Measurements from ENCODE around the gene FDX1.

FDX1 gene

GRCh38 chr11:110470716-110471115 is 41.0 kb downstream of the FDX1 start:
- H3K4me1 ChIP-seq (ENCODE audit: control insufficient read depth, insufficient read depth, low read length): peaks cover 45% of the 10 kb centered on the region
- H3K36me3 ChIP-seq (ENCODE audit: control insufficient read depth, insufficient read depth, low read length, severe bottlenecking): no peaks in the 10 kb centered on the region
- H3K27me3 ChIP-seq (replicated peaks; ENCODE audit: control insufficient read depth, insufficient read depth, low read length): no peaks in the 10 kb centered on the region
- no peak overlapping the region for H3K4me3 ChIP-seq (ENCODE audit: low read length)
- H3K9me3 ChIP-seq (ENCODE audit: control insufficient read depth, low read length): no peaks in the 10 kb centered on the region
- no peak overlapping the region for H3K9ac ChIP-seq (ENCODE audit: low read length)
- DNase-seq (ENCODE audit: low read depth): no peak

DNA sequence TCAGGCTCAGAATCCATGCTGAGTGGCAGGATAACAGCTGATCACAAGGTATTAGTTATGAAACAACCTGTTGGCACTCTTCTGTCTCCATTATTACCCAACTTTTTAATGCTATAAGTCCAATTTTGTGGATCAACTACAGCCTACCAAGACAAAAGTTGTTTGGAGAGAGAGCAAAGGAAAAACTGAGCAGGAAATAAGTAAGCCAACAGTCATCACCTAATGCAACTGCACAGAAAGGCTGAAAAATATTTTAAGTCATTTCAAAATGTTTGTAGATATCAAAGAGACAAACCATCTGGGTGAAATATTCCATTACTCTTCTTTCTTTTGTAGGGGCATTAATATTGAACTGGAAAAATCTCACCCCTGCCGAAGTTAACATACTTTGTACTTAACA is 41.6 kb downstream of the FDX1 start:
- H3K36me3 ChIP-seq (ENCODE audit: control insufficient read depth, insufficient read depth, low read length, severe bottlenecking): no peaks in the 10 kb centered on the region
- H3K9me3 ChIP-seq (ENCODE audit: control insufficient read depth, low read length): no peaks in the 10 kb centered on the region
- no peaks in the 10 kb centered on the region for H3K27me3 ChIP-seq (replicated peaks; ENCODE audit: control insufficient read depth, insufficient read depth, low read length)
- no peak overlapping the region for H3K4me3 ChIP-seq (ENCODE audit: low read length)
- H3K9ac ChIP-seq (ENCODE audit: low read length): no peak overlapping the region
- peaks cover 44% of the 10 kb centered on the region for H3K4me1 ChIP-seq (ENCODE audit: control insufficient read depth, insufficient read depth, low read length)
- peak; percentile 37 for DNase-seq (ENCODE audit: low read depth)

DNA sequence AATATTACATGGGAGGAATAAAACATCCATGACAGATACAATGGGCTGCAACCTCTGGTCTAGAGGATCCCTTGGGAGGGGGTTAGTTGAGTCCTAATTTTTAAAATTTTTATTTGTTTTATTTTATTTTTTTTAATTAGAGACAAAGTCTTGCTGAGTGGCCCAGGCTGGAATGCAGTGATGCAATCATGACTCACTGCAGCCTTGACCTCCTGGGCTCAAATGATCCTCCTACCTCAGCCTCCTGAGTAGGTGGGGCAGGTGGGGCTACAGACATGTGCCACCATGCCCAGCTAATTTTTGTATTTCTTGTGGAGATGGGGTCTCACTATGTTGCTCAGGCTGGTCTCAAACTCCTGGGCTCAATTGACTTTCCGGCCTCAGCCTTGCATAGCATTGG is 43.1 kb downstream of the FDX1 start:
- no peak overlapping the region for H3K9ac ChIP-seq (ENCODE audit: low read length)
- no peak overlapping the region for H3K4me3 ChIP-seq (ENCODE audit: low read length)
- H3K27me3 ChIP-seq (replicated peaks; ENCODE audit: control insufficient read depth, insufficient read depth, low read length): no peaks in the 10 kb centered on the region
- no peaks in the 10 kb centered on the region for H3K36me3 ChIP-seq (ENCODE audit: control insufficient read depth, insufficient read depth, low read length, severe bottlenecking)
- no peaks in the 10 kb centered on the region for H3K9me3 ChIP-seq (ENCODE audit: control insufficient read depth, low read length)
- peaks cover 39% of the 10 kb centered on the region for H3K4me1 ChIP-seq (ENCODE audit: control insufficient read depth, insufficient read depth, low read length)
- DNase-seq (ENCODE audit: low read depth): no peak

GRCh38 chr11:110473706-110474105 is 44.0 kb downstream of the FDX1 start:
- Histone ChIP-seq H3K4me1 (ENCODE audit: control insufficient read depth, insufficient read depth, low read length) (peaks cover 39% of the 10 kb centered on the region), H3K9me3 (ENCODE audit: control insufficient read depth, low read length) (no peaks in the 10 kb centered on the region), H3K9ac (ENCODE audit: low read length) (no peak overlapping the region), H3K36me3 (ENCODE audit: control insufficient read depth, insufficient read depth, low read length, severe bottlenecking) (no peaks in the 10 kb centered on the region), H3K4me3 (ENCODE audit: low read length) (no peak overlapping the region), H3K27me3 (replicated peaks; ENCODE audit: control insufficient read depth, insufficient read depth, low read length) (no peaks in the 10 kb centered on the region)
- no peak for DNase-seq (ENCODE audit: low read depth)

DNA sequence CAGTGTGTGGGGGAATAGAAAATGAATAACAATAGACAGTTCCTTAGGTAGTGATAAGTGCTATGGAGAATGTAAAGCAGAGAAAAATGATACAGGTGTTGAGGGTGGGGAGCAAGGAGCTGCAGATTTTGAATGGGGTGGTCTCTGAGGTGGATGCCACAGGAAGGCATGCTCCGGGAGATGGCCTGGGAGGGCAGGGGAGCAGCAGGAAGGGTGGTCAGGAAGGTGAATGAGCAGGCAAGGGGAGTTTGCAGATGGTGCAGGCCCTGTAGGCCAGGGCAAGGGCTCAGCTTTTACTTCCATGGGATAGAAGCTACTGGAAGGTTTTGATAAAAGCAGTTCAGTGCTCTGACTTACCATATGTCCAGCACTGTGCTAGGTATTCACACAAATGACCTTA is 44.8 kb downstream of the FDX1 start:
- DNase-seq (ENCODE audit: low read depth): no peak
- no peak overlapping the region for H3K9ac ChIP-seq (ENCODE audit: low read length)
- H3K9me3 ChIP-seq (ENCODE audit: control insufficient read depth, low read length): no peaks in the 10 kb centered on the region
- peaks cover 44% of the 10 kb centered on the region for H3K4me1 ChIP-seq (ENCODE audit: control insufficient read depth, insufficient read depth, low read length)
- H3K36me3 ChIP-seq (ENCODE audit: control insufficient read depth, insufficient read depth, low read length, severe bottlenecking): no peaks in the 10 kb centered on the region
- H3K27me3 ChIP-seq (replicated peaks; ENCODE audit: control insufficient read depth, insufficient read depth, low read length): no peaks in the 10 kb centered on the region
- H3K4me3 ChIP-seq (ENCODE audit: low read length): no peak overlapping the region

DNA sequence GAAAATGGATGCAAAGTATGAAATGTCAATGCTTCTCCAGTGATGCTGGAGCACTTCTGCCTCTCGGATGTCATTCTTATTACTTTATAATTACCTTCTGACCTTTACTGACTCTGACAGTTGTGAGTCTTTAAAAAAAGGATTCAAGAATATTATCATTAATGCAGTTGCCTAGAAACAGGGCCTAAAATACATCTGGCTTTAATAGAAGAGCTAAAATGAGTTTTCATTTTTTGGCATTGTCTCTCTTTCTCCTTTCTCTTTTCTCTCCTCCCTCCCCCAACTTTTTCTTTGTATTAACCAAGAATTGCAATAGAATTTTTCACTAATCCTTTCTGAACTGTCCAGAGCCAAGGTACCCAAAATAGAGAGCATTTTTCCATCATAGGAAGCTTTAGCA is 45.9 kb downstream of the FDX1 start:
- Histone ChIP-seq H3K4me3 (ENCODE audit: low read length) (no peak overlapping the region), H3K9ac (ENCODE audit: low read length) (no peak overlapping the region), H3K27me3 (replicated peaks; ENCODE audit: control insufficient read depth, insufficient read depth, low read length) (no peaks in the 10 kb centered on the region), H3K4me1 (ENCODE audit: control insufficient read depth, insufficient read depth, low read length) (peaks cover 47% of the 10 kb centered on the region), H3K36me3 (ENCODE audit: control insufficient read depth, insufficient read depth, low read length, severe bottlenecking) (no peaks in the 10 kb centered on the region), H3K9me3 (ENCODE audit: control insufficient read depth, low read length) (no peaks in the 10 kb centered on the region)
- peak; percentile 22 for DNase-seq (ENCODE audit: low read depth)

DNA sequence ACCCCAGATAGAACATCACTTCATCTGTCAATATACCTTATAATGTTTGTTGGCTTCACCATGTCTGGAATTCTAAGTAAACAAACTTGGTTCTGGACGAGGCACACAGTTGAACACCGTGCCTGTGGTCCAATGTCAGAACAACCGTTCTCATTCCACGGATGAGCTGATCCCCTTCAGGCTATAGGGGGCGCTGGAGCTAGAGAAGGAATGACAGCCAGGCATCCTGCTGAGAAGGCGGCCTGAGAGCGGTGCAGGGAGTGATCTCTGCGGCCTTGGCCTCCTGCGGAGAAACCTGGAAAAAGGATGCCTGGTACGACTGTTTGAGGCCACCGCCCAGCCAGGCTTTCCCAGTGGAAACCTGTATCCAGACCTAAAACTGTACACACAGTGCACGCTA is 48.7 kb downstream of the FDX1 start:
- Histone ChIP-seq H3K9me3 (ENCODE audit: control insufficient read depth, low read length) (no peaks in the 10 kb centered on the region), H3K4me1 (ENCODE audit: control insufficient read depth, insufficient read depth, low read length) (peaks cover 23% of the 10 kb centered on the region), H3K36me3 (ENCODE audit: control insufficient read depth, insufficient read depth, low read length, severe bottlenecking) (no peaks in the 10 kb centered on the region), H3K9ac (ENCODE audit: low read length) (no peak overlapping the region), H3K27me3 (replicated peaks; ENCODE audit: control insufficient read depth, insufficient read depth, low read length) (no peaks in the 10 kb centered on the region), H3K4me3 (ENCODE audit: low read length) (no peak overlapping the region)
- DNase-seq (ENCODE audit: low read depth): no peak

DNA sequence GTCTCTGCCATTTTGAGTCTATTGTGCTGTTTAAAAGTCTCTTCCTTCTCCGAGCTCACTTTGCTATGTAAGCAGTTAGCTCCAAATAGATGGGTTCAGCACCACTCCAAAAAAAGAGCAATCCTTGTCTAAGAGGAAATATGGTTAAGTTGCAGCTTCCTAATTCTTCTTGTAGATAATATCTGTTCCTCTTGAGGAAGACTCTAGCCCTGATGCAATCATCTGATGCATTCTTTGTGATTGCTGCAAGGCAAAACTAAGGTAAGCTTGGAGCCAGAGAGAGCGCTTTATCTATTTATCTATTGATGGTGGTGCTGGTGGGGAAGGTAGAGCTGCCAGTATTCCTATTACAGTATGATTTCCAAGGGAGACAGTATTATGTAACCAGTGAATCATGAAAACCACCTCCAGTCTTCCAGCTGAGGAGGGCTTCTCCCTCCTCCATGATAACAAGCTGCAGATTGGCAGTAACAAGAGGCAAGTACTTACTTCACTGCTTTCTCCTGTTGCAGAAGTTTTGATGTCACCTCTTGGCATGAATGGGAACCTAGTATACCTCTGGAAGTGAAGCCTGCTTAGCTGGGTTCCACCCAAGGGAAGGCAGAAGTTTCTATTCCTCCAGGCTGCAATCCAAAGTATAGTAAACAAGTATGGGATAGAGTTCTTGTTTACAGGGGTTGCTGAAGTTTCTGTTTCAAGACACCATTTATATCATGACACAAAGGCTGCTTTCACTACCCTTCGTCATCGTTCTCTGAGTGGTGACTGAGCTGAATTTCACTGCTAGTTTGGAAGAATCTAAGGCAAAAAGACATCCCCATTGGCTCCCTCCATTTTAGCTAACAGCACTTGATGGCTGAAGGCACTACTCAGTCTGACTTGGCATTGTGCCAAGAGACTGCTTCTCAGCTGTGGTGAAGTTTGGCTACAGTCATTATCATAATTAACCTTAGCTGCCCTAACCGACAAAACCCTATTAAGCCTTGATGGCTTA is 49.7 kb downstream of the FDX1 start:
- H3K36me3 ChIP-seq (ENCODE audit: control insufficient read depth, insufficient read depth, low read length, severe bottlenecking): no peaks in the 10 kb centered on the region
- H3K27me3 ChIP-seq (replicated peaks; ENCODE audit: control insufficient read depth, insufficient read depth, low read length): no peaks in the 10 kb centered on the region
- no peaks in the 10 kb centered on the region for H3K9me3 ChIP-seq (ENCODE audit: control insufficient read depth, low read length)
- H3K9ac ChIP-seq (ENCODE audit: low read length): no peak overlapping the region
- DNase-seq (ENCODE audit: low read depth): peak; percentile 11
- peaks cover 17% of the 10 kb centered on the region for H3K4me1 ChIP-seq (ENCODE audit: control insufficient read depth, insufficient read depth, low read length)
- no peak overlapping the region for H3K4me3 ChIP-seq (ENCODE audit: low read length)

DNA sequence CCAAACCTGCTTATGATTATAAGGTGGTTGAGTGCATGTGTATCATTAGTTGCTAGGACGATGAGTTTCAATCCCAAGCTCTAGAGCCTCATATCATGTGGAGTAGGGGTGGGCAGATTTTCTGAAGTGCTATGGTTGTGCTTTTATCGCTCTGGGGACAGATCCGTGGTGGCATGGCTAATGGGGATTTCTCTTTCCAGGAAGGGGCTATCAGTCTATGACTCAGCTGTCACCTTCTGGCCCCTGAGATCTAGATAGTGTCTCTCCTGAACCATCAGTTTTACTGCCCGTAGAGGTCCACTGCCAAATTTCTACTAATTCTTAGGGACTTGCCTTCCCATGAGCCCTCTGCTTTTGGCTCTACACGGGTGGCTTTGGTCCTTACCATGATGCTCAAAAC is 51.8 kb downstream of the FDX1 start:
- Histone ChIP-seq H3K4me1 (ENCODE audit: control insufficient read depth, insufficient read depth, low read length) (peaks cover 8% of the 10 kb centered on the region), H3K4me3 (ENCODE audit: low read length) (no peak overlapping the region), H3K9ac (ENCODE audit: low read length) (no peak overlapping the region), H3K27me3 (replicated peaks; ENCODE audit: control insufficient read depth, insufficient read depth, low read length) (no peaks in the 10 kb centered on the region), H3K9me3 (ENCODE audit: control insufficient read depth, low read length) (no peaks in the 10 kb centered on the region), H3K36me3 (ENCODE audit: control insufficient read depth, insufficient read depth, low read length, severe bottlenecking) (no peaks in the 10 kb centered on the region)
- DNase-seq (ENCODE audit: low read depth): no peak

GRCh38 chr11:110486156-110486555 is 56.4 kb downstream of the FDX1 start:
- Histone ChIP-seq H3K4me1 (ENCODE audit: control insufficient read depth, insufficient read depth, low read length) (peaks cover 10% of the 10 kb centered on the region), H3K27me3 (replicated peaks; ENCODE audit: control insufficient read depth, insufficient read depth, low read length) (no peaks in the 10 kb centered on the region), H3K36me3 (ENCODE audit: control insufficient read depth, insufficient read depth, low read length, severe bottlenecking) (no peaks in the 10 kb centered on the region), H3K4me3 (ENCODE audit: low read length) (no peak overlapping the region), H3K9me3 (ENCODE audit: control insufficient read depth, low read length) (no peaks in the 10 kb centered on the region), H3K9ac (ENCODE audit: low read length) (no peak overlapping the region)
- DNase-seq (ENCODE audit: low read depth): no peak

DNA sequence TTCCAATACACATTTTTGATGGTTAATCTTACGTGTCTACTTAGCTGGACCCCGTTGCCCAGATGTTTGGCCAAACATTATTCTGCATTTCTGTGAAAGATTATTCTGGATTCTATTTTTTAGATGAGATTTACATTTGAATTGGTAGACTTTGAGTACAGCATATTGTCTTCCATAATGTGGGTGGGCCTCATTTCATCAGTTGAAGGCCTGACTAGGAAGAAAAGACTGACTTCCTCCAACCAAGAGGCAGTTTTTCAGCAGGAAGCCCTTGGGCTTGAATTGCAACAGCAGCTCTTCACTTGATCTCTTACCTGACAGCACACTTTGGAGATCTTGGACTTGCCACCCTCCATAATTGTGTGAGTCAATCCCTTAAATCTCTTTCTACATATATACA is 58.7 kb downstream of the FDX1 start:
- no peaks in the 10 kb centered on the region for H3K36me3 ChIP-seq (ENCODE audit: control insufficient read depth, insufficient read depth, low read length, severe bottlenecking)

More for the DNA sequence above, 58.7 kb downstream of the FDX1 start:
- Histone ChIP-seq H3K4me1 (ENCODE audit: control insufficient read depth, insufficient read depth, low read length) (peaks cover 19% of the 10 kb centered on the region), H3K4me3 (ENCODE audit: low read length) (no peak overlapping the region), H3K9me3 (ENCODE audit: control insufficient read depth, low read length) (no peaks in the 10 kb centered on the region), H3K9ac (ENCODE audit: low read length) (no peak overlapping the region), H3K27me3 (replicated peaks; ENCODE audit: control insufficient read depth, insufficient read depth, low read length) (no peaks in the 10 kb centered on the region)
- DNase-seq (ENCODE audit: low read depth): no peak

All from adipocyte (in vitro differentiated cells).